ENCODE data around the gene BMP2. TPM values are rescaled to one million over a fixed set of nuclear protein-coding genes. Genes with fewer than 3 reads are reported as not detected.

The BMP2 gene
- total RNA-seq, 1 experiment from 2014 or later = 6.6 TPM

DNA sequence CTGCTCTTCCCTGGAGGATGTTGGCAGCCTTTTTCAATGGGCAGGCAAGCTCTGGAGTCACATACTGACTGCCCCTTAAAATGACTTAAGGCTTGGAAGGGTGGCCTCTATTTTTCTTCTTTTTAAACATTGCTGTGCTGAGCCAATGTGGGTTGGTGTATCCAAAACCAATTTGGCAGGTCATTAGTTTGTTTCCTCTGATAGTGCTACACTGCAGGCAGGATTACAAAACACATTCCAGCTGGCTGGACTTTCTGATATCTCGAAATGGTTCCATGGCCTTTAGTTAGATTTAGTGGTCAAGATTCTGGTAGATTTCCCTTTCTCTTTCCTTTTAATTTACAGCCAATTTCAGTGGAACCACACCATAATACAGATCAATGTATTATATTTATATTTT lies 28.1 kb upstream of the BMP2 start:
- no peak overlapping the region for H4K5ac ChIP-seq (ENCODE audit: insufficient read length, low read depth, low read length)
- H3K23me2 ChIP-seq (ENCODE audit: insufficient read length, low read depth, low read length, poor library complexity, severe bottlenecking) = no peaks in the 10 kb centered on the region
- Mint-ChIP-seq H3K9me3 (peaks cover 3% of the 10 kb centered on the region in 2 experiments; a peak in 2 of 5 replicates), H3K4me3 (no peak overlapping the region), H3K4me1 (peaks cover 5 to 9% of the 10 kb centered on the region in 2 experiments), H3K27me3 (ENCODE audit: low read depth) (no peaks in the 10 kb centered on the region), H3K27ac (no peak overlapping the region), H3K36me3 (ENCODE audit: insufficient read depth in 1 of 3, low read depth in 3 of 3) (peaks cover 0 to 9% (median 3%) of the 10 kb centered on the region in 3 experiments; a peak in 1 of 7 replicates)
- no peak overlapping the region for H2BK20ac ChIP-seq (ENCODE audit: low read depth, low read length, poor library complexity, severe bottlenecking)
- no peak overlapping the region for H3T11ph ChIP-seq (ENCODE audit: low read length)
- no peak overlapping the region for H4K91ac ChIP-seq (ENCODE audit: insufficient read length, low read depth, low read length)
- H2AFZ ChIP-seq (ENCODE audit: low read length) = no peak overlapping the region
- no peak overlapping the region for H3K23ac ChIP-seq (ENCODE audit: insufficient read length, low read depth, low read length)
- H2AK5ac ChIP-seq (ENCODE audit: insufficient read length, low read length) = no peak overlapping the region
- H3K18ac ChIP-seq (ENCODE audit: insufficient read length, low read depth, low read length) = no peak overlapping the region
- DNase-seq = no peak
- no peak for TF ChIP-seq CTCF (conservative IDR thresholded peaks at IDR 0.05)
- no peak overlapping the region for H3K56ac ChIP-seq (ENCODE audit: insufficient read length, low read depth, low read length)
- H3K27me3 ChIP-seq (ENCODE audit: insufficient read depth, low read length) = no peaks in the 10 kb centered on the region
- peaks cover 4% of the 10 kb centered on the region for H3K9me3 ChIP-seq (ENCODE audit: control insufficient read depth, low read depth, low read length)
- no peak overlapping the region for H2BK12ac ChIP-seq (ENCODE audit: insufficient read length, low read depth, low read length)
- no peaks in the 10 kb centered on the region for H4K20me1 ChIP-seq (ENCODE audit: control insufficient read depth, insufficient read depth, insufficient read length)
- no peak overlapping the region for H3K4me2 ChIP-seq (ENCODE audit: insufficient read depth, insufficient read length, low read length)
- no peaks in the 10 kb centered on the region for H3K4me1 ChIP-seq (ENCODE audit: insufficient read depth, low read length)
- H3K27ac ChIP-seq (ENCODE audit: insufficient read length, low read depth, low read length) = no peak overlapping the region
- no peak overlapping the region for H2BK5ac ChIP-seq (ENCODE audit: insufficient read length, low read length)
- no peak overlapping the region for H3K14ac ChIP-seq (ENCODE audit: insufficient read depth, low read length)
- no peak overlapping the region for H4K8ac ChIP-seq (replicated peaks; ENCODE audit: insufficient read length, low read depth, low read length)
- no peak overlapping the region for H2BK15ac ChIP-seq (ENCODE audit: low read depth, low read length)
- no peak overlapping the region for H3K4ac ChIP-seq (ENCODE audit: low read depth, low read length)
- H3K79me1 ChIP-seq (ENCODE audit: insufficient read depth, low read depth, low read length, poor library complexity, severe bottlenecking) = no peaks in the 10 kb centered on the region
- no peaks in the 10 kb centered on the region for H3K79me2 ChIP-seq (ENCODE audit: insufficient read depth, low read length)
- no peak overlapping the region for H2BK120ac ChIP-seq (ENCODE audit: low read depth, low read length, poor library complexity, severe bottlenecking)
- H3K9ac ChIP-seq (ENCODE audit: extremely low read depth, insufficient read length, low read length) = no peak overlapping the region
- WGBS (ENCODE audit: extremely low coverage, insufficient read length, low lambda C conversion rate) = no CpG with 5 or more reads among the region's 1 CpG
